ENCODE measurements around the gene STX2. TPM values are rescaled to one million over a fixed set of nuclear protein-coding genes. Genes with fewer than 3 reads are reported as not detected.

Gene STX2
- polyA plus RNA-seq, 2 of the 4 experiments (the other 2 are of a cell fraction) = 26.8 to 51.3 TPM

- Histone ChIP-seq H3K9me3 (no peaks in the 10 kb centered on the region), H3K27ac (peak overlapping the region in 1 of 2 experiments; percentile 54; a peak in 1 of 6 replicates), H3K4me2 (peak overlapping the region; percentile 67), H3K4me1 (peaks cover 11% of the 10 kb centered on the region; the same call in 2 of the 3 replicates), H3K4me3 (no peak overlapping the region)
- no peak for FAIRE-seq
- peak; percentile 62 to 65 for DNase-seq (ENCODE audit: low read depth in 1 of 2, low spot score in 1 of 2)
- 39% methylated on average over 38 of the region's 41 CpGs for WGBS (ENCODE audit: missing lambda C conversion rate)
- POLR2A ChIA-PET = interaction anchor here (0.7 kb wide), 1 partner anchor 28 kb away, joined by 3 read pairs; no protein-coding TSS in a partner anchor
- TF ChIP-seq GATA3 (IDR thresholded peaks at IDR 0.05; ENCODE audit: borderline replicate concordance) (no peak), MAFK (IDR thresholded peaks at IDR 0.05; ENCODE audit: partially characterized antibody) (peak; percentile 3), FOSL2 (IDR thresholded peaks at IDR 0.05) (no peak), FOSL2 (CRISPR knock-in tag; IDR thresholded peaks at IDR 0.05) (0 out of 2 replicates have a peak, but pooled peaks have one; percentile 18), ATOH8 (CRISPR knock-in tag; IDR thresholded peaks at IDR 0.05; ENCODE audit: low read depth) (no peak)
- ATAC-seq = peak; percentile 94 to 95
- CTCF ChIA-PET = interaction anchor here (1.3 to 1.6 kb wide), 4 partner anchors 11 to 28 kb away, joined by 3 to 6 read pairs (median 4); no protein-coding TSS in a partner anchor
Measured at GRCh38 chr12:130775953-130776856, 62.8 kb downstream of the STX2 start.

- ATAC-seq (peak in 1 of 2 experiments; percentile 53; a peak in 2 of 6 replicates), FAIRE-seq (no peak), DNase-seq (ENCODE audit: low read depth in 1 of 2, low spot score in 1 of 2) (no peak)
- 37% methylated on average over 7 of the region's 7 CpGs for WGBS (ENCODE audit: missing lambda C conversion rate)
- POLR2A ChIA-PET = no interaction called here
- no peak overlapping the region for H3K4me3 ChIP-seq
- TF ChIP-seq ATOH8 (CRISPR knock-in tag; IDR thresholded peaks at IDR 0.05; ENCODE audit: low read depth) (no peak), POLR2A (IDR thresholded peaks at IDR 0.05; ENCODE audit: low read length) (no peak)
- H3K4me2 ChIP-seq = no peak overlapping the region
- H3K27ac ChIP-seq = no peak overlapping the region
- no peaks in the 10 kb centered on the region for H3K4me1 ChIP-seq
- CTCF ChIA-PET = no interaction called here
- H3K9me3 ChIP-seq = no peaks in the 10 kb centered on the region
Measured at GRCh38 chr12:130770413-130771028, 68.5 kb downstream of the STX2 start.

GRCh38 chr12:130768120-130768519 is 70.9 kb downstream of the STX2 start:
- ATAC-seq (no peak), DNase-seq (ENCODE audit: low read depth in 1 of 2, low spot score in 1 of 2) (no peak), FAIRE-seq (no peak)
- ChIA-PET POLR2A (no interaction called here), CTCF (no interaction called here)
- Histone ChIP-seq H3K27ac (no peak overlapping the region), H3K4me1 (no peaks in the 10 kb centered on the region), H3K4me2 (no peak overlapping the region), H3K4me3 (no peak overlapping the region), H3K9me3 (no peaks in the 10 kb centered on the region)
- WGBS (ENCODE audit: missing lambda C conversion rate) = 19% methylated on average over 9 of the region's 9 CpGs
- no peak for TF ChIP-seq FOXS1 (CRISPR knock-in tag; IDR thresholded peaks at IDR 0.05)
- TF ChIP-seq ESRRA (IDR thresholded peaks at IDR 0.05; ENCODE audit: borderline replicate concordance, low read length) = no peak
- no peak for TF ChIP-seq REST (IDR thresholded peaks at IDR 0.05)
- no peak for TF ChIP-seq MAX (IDR thresholded peaks at IDR 0.05)

GRCh38 chr12:130766470-130766869 is 72.6 kb downstream of the STX2 start:
- no peak for FAIRE-seq
- 4% methylated on average over 2 of the region's 2 CpGs for WGBS (ENCODE audit: missing lambda C conversion rate)
- no peak for DNase-seq (ENCODE audit: low read depth in 1 of 2, low spot score in 1 of 2)
- ChIA-PET CTCF (interaction anchor here (1.0 to 1.2 kb wide), 2 partner anchors 19 to 51 kb away, joined by 3 to 4 read pairs; no protein-coding TSS in a partner anchor), POLR2A (no interaction called here)
- ATAC-seq = no peak
- Histone ChIP-seq H3K4me3 (no peak overlapping the region), H3K27ac (no peak overlapping the region), H3K4me1 (no peaks in the 10 kb centered on the region), H3K9me3 (no peaks in the 10 kb centered on the region), H3K4me2 (no peak overlapping the region)
- TF ChIP-seq HEYL (CRISPR knock-in tag; IDR thresholded peaks at IDR 0.05) (no peak), HOXB13 (CRISPR knock-in tag; IDR thresholded peaks at IDR 0.05; ENCODE audit: low read depth) (no peak), POLR2A (IDR thresholded peaks at IDR 0.05; ENCODE audit: low read length) (no peak), ATOH8 (CRISPR knock-in tag; IDR thresholded peaks at IDR 0.05; ENCODE audit: low read depth) (no peak), POLR2AphosphoS2 (conservative IDR thresholded peaks at IDR 0.05; ENCODE audit: low read length) (no peak)

All from A549 (cell line).